Epithelial cell of prostate (primary cell): ENCODE results near the gene RBL2.
"Not testable (repeated sequence)": the region's sequence is repeated elsewhere in the genome, so short reads cannot be mapped to it uniquely, and the experiment has no call there.

Experiments
- DNase-seq: peaks from one replicate; pipeline ENCODE4 v3.0.0-alpha.2; 2011; ENCODE audit warnings: low read depth, low spot score
- H3K27ac ChIP-seq: fragments of 450-650 bp; 2 replicates; pipeline ENCODE4 v1.5.1; 2017; ENCODE audit warnings: mild to moderate bottlenecking

The RBL2 gene

GRCh38 chr16:53434377-53435065 is at the start of gene RBL2:
Gene RBL2 (plus strand): TSS chr16:53434471. CDS start chr16:53434557, 86 bp downstream.
- H3K27ac ChIP-seq = peak within 1 kb of the TSS; percentile 83
- no peak for DNase-seq

GRCh38 chr16:53384610-53385009 is 49.7 kb upstream of the RBL2 start:
- DNase-seq, H3K27ac ChIP-seq: not testable (repeated sequence)

- DNase-seq = no peak
- H3K27ac ChIP-seq = no peak overlapping the region
These were observed 29.3 kb upstream of the RBL2 start for GRCh38 chr16:53404959-53405358.

GRCh38 chr16:53412549-53412948 is 21.7 kb upstream of the RBL2 start:
- no peak for DNase-seq

GRCh38 chr16:53413864-53414263 is 20.4 kb upstream of the RBL2 start:
- H3K27ac ChIP-seq = no peak overlapping the region
- no peak for DNase-seq

More at GRCh38 chr16:53412549-53412948, 21.7 kb upstream of the RBL2 start:
- H3K27ac ChIP-seq = no peak overlapping the region

- DNase-seq = no peak
- no peak overlapping the region for H3K27ac ChIP-seq
These were observed 19.9 kb upstream of the RBL2 start for GRCh38 chr16:53414381-53414780.

- no peak for DNase-seq
- H3K27ac ChIP-seq = no peak overlapping the region
These were observed 18.8 kb upstream of the RBL2 start for GRCh38 chr16:53415504-53415903.

- H3K27ac ChIP-seq = no peak overlapping the region
- no peak for DNase-seq
These were observed 17.3 kb upstream of the RBL2 start for GRCh38 chr16:53417011-53417410.

- DNase-seq = no peak
- H3K27ac ChIP-seq = peak overlapping the region; percentile 76
These were observed 16.3 kb upstream of the RBL2 start for GRCh38 chr16:53417976-53418375.

- not testable (repeated sequence) for DNase-seq
- H3K27ac ChIP-seq = peak overlapping the region; percentile 76
These were observed 14.9 kb upstream of the RBL2 start for GRCh38 chr16:53419383-53419709.

GRCh38 chr16:53421248-53421647 is 13.0 kb upstream of the RBL2 start:
- DNase-seq = no peak
- H3K27ac ChIP-seq = no peak overlapping the region

GRCh38 chr16:53423968-53424367 is 10.3 kb upstream of the RBL2 start:
- H3K27ac ChIP-seq = not testable (repeated sequence)

GRCh38 chr16:53428681-53429080 is 5.6 kb upstream of the RBL2 start:
- no peak for DNase-seq
- peak overlapping the region; percentile 11 for H3K27ac ChIP-seq

More at GRCh38 chr16:53423968-53424367, 10.3 kb upstream of the RBL2 start:
- not testable (repeated sequence) for DNase-seq

GRCh38 chr16:53429221-53429943 is 4.9 kb upstream of the RBL2 start:
- peak overlapping the region; percentile 11 for H3K27ac ChIP-seq
- DNase-seq = no peak

- no peak overlapping the region for H3K27ac ChIP-seq
- DNase-seq = no peak
These were observed 3.9 kb upstream of the RBL2 start for GRCh38 chr16:53430363-53430762.

GRCh38 chr16:53433509-53433908 is 762 bp upstream of the RBL2 start:
- H3K27ac ChIP-seq = peak overlapping the region; percentile 83
- DNase-seq = no peak

GRCh38 chr16:53433930-53434376 is 318 bp upstream of the RBL2 start:
- DNase-seq = no peak
- peak overlapping the region; percentile 83 for H3K27ac ChIP-seq

GRCh38 chr16:53435066-53435688 is 906 bp downstream of the RBL2 start:
- H3K27ac ChIP-seq = peak overlapping the region; percentile 83
- no peak for DNase-seq

- no peak overlapping the region for H3K27ac ChIP-seq
- DNase-seq = no peak
These were observed 5.9 kb downstream of the RBL2 start for GRCh38 chr16:53440125-53440524.

- DNase-seq = no peak
- peak overlapping the region; percentile 31 for H3K27ac ChIP-seq
These were observed 11.3 kb downstream of the RBL2 start for GRCh38 chr16:53445534-53445933.

GRCh38 chr16:53446090-53446489 is 11.8 kb downstream of the RBL2 start:
- no peak for DNase-seq
- peak overlapping the region; percentile 31 for H3K27ac ChIP-seq
